HEK293T (cell line): ENCODE results near the gene PEX14.

Experiments used
- BHLHE40 ChIP-seq: fragments of 450-650 bp; IDR thresholded peaks from 2 replicates; pipeline ENCODE4 v1.6.1; 2016; ENCODE audit warnings: mild to moderate bottlenecking, moderate library complexity, borderline replicate concordance
- SP1 ChIP-seq: fragments of 450-650 bp; IDR thresholded peaks from 2 replicates; pipeline ENCODE4 v1.6.1; 2017
- TARDBP ChIP-seq: fragments of 450-650 bp; IDR thresholded peaks from 2 replicates; pipeline ENCODE4 v1.6.1; 2016

- TF ChIP-seq BHLHE40 (no peak), TARDBP (no peak), SP1 (no peak)
Measured at GRCh38 chr1:10470043-10470442, 4.7 kb upstream of the PEX14 start.
